Limb (tissue), 2 donors: ENCODE results near the gene ZCCHC14.

Experiments
- DNase-seq, 2 donors: peaks; one replicate each; pipeline ENCODE4 v3.0.0-alpha.2; 2016; ENCODE audit errors: extremely low spot score in 2 of 2

Gene ZCCHC14

DNA sequence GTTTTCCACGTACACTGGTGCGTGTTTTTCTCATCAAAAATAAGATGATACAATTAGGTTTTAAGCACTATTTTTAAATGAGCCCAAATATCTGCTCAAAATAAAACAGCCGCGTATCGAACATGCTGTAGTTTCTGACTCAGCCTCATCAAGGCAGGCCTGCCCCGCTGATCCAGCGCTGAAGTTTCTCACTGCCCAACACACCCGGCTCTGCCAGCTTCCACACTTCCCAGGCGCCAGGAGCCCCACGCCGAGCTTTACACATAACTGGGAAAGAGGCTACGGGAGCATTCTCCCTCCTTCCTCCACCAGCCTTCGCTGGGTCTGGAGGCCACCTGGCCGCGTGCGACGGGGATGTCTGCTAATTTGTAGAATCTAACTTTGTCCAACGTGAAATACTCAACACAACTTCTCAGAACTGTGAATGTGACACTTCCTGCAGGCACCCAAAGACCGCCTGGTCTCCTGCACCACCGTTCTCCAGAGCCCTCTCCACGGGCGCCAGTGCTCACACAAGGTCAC, 58.6 kb downstream of the ZCCHC14 start:
- no peak for DNase-seq

DNA sequence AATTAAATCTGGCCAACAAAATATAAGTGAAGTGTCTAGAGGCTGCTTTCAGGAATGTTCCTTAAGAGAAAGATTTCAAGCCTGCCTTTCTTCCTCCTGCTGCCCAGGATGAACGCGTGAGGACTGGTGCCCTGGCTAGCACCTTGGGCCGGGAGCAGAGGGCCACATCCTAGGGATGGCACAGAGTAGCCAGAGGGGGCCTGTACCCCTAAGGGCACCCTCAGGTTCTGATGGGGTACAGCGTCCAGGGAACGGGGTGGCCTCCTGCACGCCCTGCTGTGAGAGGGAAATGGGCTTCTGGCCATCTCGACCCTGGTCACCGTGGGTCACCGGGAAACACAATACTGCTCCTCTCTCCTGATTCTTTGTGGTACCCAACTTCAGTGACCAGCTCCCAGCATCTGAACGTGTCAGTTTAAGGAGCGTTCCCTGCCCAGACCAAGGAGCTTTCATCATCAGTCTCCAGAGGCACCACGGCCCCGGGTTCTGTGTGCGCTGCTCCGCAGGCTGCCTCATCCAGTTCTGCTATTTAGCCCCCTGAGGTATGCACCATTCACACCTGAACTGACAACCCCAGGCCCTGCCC, 60.4 kb downstream of the ZCCHC14 start:
- DNase-seq: no peak

DNA sequence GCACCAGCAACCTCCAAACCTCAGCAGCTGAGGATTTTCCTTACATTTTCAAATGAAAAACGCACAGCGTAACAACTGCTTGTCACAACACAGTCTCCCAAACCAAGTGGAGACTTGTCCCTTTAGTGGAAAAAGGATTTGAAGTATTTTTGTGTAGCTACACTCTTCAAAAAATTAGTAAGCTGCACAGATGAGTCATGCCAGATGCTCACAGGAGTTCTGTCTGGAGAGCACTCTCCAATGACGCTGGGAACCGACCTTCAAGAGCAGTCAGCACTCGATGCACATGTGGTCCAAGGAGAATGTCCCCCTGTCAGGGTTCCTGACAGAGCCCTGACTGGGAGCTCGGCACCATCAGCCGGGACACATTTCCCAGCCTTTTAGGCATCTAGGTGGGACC, 60.9 kb downstream of the ZCCHC14 start:
- DNase-seq: no peak

GRCh38 chr16:87426423-87427215, 66.2 kb downstream of the ZCCHC14 start:
- no peak for DNase-seq

DNA sequence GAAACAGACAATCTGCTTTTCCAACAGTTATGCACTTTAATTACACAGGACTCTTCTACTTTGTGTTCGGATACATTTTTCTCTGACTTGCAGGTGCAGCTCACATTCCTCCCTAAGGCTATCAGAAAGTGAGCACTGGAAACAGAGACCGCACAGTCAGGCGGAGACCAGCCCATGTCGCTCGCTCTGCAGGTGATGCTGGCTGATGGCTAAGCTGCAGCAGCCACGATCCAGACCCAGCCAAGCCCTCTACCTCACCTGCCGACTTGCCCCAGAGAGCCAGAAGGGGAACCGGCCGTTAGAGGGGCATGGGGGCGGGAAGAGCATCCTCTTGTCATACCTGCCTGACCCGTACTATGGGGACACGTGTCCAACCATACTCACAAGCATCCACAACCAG, 66.9 kb downstream of the ZCCHC14 start:
- DNase-seq: no peak

DNA sequence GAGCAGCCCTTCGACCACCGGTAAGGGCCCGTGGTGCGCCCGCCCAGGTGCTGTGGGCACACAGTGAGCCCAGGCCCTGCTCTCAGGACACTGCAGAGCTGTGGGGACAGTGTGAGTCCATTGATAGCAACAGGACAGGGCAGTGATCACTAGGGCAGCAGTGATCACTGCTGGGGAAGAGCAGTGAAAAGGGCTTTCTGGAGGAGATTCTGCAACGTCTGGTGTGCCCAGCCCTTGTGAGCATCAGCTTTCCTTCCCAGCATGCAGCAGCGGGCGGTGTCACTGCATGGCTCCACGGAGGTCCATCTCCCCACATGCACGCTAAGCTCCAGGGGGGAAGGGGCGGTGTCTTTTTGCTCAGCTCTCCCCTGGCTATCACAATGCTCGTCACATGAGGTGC, 68.6 kb downstream of the ZCCHC14 start:
- DNase-seq: no peak

GRCh38 chr16:87423429-87423828, 69.4 kb downstream of the ZCCHC14 start:
- no peak for DNase-seq

DNA sequence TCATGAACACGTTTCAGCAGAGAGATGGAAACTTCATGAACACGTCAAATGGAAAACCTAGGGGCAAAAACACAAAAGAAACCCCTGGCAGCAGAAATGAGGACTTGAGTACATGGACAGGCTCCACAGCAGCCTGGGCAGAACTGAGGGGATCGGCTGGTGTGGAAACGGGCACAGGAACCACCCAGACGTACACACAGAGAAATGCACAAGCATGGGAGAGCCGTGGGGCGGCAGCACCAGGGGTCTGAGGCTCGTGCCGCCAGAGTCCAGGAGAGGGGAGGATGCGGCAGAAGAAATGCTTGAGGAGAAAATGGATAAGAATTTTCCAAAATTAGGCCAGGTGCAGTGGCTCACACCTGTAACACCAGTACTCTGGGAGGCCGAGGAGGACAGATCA, 70.7 kb downstream of the ZCCHC14 start:
- no peak for DNase-seq

DNA sequence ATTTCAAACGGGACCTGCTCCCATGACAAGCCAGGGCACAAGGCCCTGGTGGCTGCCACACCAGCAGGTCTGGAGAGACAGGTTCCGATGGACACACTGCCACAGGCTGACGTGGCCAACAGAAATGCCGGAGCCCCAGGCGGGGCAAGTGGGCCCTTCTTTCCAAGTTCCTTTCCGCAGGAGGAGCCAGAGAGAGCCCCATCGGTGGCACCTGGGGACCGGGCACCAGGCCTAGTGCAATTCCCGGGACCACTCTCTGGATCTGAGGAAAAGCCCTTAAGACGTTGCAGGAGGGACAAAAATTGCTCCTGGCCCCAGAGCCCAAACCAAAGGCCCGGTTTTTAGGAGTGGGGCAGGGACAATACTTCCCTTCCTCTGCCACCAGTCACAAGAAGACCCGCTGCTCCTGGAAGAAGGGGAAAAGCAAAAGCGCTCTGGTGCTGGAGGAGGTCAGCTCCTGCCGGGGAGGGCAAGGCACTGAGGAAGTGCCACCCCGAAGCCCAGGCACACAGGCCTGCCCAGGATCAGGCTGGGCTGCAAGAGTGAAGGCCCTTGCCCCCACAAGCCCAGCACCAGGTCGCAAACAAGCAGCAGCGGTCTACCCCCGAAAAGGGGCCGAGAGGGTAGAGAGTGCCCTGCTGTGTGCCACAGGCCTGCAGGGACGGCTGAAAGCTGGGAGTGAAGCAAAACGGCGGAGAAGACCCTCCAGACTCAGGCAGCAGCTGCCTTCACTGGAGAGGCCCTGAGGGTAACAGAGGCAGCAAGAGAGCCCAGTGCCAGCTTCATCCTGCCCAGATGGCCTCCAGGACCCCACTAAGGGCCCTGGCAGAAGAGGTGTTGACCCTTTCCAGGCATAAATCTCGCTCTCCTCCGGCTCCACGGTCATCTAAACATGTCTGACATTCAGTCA, 71.6 kb downstream of the ZCCHC14 start:
- no peak for DNase-seq

DNA sequence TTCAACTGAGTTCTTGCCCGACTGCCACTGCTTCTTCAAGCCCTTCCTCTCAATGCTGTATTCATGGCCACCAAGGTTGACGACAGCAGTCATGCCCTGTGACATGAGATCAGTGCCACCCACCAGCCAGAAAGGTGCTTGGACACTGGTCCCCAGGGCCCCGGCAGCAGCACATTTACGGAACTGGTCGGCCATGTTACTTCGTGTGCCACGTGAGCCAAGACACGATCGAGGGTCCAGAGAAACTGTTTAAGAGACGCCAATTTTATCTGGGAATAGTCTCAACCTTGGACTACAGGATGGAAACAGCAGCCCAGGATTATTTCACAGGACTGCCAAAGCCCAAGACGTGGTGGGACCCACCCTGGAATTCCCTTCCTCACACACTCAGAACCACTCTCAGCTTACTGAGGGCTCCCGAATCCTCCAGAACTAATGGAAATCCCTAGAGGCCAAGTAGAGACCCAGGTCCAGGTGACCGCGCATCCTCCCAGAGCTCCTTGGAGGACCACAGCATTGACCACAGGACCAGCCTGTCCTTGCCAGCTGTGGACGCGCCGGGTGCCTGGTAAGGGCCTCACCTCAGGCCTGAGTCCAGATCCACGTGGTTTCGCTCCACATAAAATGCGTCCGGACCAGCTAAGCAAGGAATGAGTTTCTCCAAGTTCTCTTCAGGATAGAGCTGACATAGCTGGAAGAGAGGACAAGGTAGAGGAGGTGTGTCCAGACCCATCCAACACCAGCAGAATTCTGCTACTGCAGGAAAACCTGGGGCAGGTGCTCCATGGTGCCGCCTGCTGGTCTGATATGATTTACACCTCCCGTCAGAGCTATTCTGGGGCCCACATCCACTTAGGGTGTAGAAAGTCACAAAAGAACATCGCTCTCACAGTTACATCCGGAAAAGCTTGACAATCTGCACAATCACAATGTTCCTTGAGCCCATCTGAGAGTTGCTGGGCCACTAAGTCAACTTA, 72.5 kb downstream of the ZCCHC14 start:
- no peak for DNase-seq

DNA sequence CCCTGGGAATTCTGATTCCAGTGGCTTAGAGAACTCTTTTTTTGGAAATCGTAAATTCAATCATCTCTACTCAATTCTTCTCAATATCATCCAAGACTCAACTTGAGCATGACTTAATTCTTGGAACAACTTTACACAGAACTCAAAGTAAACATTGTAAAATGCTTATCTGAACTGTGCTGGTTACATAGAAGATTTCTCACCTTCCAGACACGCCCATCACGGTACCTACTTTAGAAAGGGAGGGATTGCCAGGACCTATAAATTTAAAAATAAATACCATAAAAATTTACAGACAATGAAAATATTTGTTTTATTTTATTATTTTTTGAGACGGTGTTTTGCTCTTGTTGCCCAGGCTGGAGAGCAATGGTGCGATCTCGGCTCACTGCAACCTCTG, 74.2 kb downstream of the ZCCHC14 start:
- DNase-seq: no peak

GRCh38 chr16:87418216-87418615, 74.6 kb downstream of the ZCCHC14 start:
- DNase-seq: no peak

DNA sequence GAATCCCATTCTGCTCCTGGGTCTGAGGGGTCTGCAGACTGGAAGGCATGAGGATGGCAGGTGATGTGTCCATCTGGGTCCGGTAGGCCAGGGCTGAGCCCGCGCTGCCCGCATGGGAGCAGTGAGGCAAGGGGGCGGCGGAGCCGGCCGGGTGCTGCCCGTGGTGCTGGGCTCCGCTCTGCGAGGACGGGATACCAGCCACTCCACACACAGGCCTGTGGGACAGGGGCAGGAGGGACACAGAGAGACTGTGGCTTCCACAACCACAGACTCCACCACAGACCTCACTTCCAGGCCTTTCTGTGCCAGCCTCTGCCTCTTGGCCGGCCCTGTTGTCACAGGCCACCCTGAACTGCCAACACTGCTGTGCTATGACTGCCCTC, 75.3 kb downstream of the ZCCHC14 start:
- no peak for DNase-seq

GRCh38 chr16:87416826-87417527, 75.8 kb downstream of the ZCCHC14 start:
- DNase-seq: peak; percentile 56 to 58

DNA sequence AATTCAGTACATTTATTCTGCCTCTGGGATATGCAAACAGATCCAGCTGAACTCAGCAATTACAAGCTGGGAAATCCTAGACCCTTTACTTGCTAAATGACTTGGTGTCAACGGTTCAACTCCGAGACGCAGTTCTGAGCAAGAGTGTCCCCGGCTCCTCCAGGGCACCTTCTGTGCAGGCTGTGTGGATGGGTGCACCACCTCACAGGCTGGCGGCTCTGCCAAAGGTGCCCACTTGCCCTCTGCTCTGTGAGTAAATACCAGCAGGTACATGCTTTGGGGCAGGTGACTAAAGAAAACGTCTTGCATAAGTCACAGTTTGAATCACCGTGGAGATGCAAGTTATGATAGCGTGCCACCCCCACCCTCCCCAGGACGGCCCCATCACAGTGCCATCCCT, 77.4 kb downstream of the ZCCHC14 start:
- DNase-seq: no peak

DNA sequence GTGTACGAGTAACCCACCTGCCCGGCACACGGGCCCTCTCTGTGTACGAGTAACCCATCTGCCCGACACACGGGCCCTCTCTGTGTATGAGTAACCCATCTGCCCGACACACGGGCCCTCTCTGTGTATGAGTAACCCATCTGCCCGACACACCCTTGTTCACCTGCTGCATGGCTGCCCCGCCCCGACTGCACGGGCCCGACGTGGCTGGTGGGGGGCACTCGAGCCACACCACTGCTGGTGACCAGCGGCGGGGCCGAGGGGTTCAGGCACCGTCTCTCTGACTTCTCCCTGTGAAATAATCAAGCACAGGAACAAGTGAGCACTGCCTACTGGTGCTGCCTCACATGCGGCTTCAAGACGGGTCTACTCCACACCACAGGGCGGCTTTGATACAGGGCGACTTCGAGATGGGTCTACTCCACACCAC, 78.6 kb downstream of the ZCCHC14 start:
- no peak for DNase-seq

DNA sequence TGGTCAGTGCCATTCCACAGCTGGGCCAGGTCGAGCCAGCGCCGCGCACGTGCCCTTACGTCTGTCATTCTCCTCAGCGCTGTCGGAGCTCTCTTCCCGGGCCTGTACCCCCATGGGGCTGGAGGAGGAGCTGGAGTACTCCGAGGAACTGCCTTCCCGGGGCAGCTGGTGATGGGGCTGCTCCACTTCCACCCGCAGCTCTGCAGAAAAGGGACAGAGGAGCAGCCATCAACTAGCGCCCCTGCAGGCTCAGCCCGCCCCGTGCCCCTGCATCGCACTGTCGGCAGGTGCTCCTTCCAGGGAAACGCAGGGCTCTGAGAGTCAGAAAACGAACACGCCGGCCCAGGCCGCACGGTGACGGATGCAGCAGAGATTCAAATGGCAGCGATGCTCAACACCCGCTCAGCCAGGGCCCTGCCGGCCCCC, 79.8 kb downstream of the ZCCHC14 start:
- no peak for DNase-seq

- no peak for DNase-seq
Observed at GRCh38 chr16:87412371-87412995, 80.3 kb downstream of the ZCCHC14 start.

DNA sequence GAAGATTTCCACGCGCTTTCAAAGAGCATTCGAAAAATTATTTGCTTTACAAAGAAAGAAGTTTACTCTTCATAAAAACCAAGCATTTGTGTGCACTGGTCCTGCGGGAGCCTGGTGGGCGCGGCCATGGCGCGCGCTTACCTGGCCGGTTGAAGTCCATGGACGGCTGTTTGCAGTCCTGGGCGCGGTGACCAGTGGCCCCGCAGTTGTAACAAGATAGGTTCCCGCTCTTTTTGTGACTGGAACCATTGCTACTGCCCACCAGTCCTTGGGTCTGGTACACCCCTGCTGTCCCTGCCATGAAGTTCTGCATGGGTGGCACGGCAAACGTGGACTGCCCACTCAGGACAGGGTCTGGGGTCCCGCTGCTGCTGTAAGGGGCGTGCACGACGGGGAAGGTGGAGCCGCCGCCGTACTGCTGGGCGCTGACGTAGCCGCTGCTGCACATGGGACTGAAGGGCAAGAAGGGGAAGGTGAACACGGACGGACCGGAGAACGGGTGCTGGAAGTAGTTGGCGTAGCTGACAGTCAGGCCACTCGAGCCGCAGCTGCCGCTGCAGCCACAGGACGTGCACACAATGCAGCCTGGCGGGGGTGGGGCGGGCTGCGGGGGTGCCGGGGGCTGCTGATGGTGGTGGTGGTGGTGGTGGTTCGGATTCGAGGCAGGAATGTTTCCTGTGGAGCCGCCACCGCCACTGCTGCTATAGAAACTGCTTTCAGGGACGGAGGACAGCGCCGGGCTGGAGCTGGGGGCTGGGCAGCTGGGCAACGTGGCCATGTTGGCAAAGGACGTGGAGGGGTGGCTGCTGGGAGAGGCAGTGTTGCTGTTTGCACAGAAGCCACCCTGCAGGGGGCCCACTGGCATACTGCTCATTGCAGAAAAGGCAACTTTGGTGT, 81.2 kb downstream of the ZCCHC14 start:
- DNase-seq: no peak
